GM12874 (cell line): Measurements from ENCODE around the gene GNB1.

Experiments
- CTCF ChIP-seq: IDR thresholded peaks from 2 replicates; pipeline ENCODE4 v1.5.1; 2011; ENCODE audit warnings: low read depth, mild to moderate bottlenecking, control low read depth, low read length, moderate library complexity; ENCODE audit not compliant: insufficient read depth

Gene GNB1

GRCh38 chr1:1875932-1876331, 15.0 kb downstream of the GNB1 start:
- TF ChIP-seq CTCF, result no peak

DNA sequence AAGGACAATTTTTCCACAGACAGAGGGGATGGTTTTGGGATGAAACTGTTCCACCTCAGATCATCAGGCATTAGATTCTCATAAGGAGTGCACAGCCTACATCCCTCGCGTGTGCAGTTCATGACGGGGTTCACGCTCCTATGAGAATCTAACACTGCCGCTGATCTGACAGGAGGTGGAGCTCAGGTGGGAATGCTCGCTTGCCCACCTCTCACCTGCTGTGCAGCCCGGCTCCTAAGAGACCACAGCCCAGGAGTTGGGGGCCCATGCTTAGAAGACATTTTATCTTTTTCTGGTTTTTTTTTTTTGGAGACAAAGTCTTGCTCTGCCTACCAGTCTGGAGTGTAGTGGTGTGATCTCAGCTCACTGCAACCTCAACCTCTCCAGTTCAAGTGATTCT, 16.0 kb downstream of the GNB1 start:
- TF ChIP-seq CTCF, result no peak

- TF ChIP-seq CTCF, result no peak
These were observed 17.7 kb downstream of the GNB1 start for GRCh38 chr1:1873186-1873585.

DNA sequence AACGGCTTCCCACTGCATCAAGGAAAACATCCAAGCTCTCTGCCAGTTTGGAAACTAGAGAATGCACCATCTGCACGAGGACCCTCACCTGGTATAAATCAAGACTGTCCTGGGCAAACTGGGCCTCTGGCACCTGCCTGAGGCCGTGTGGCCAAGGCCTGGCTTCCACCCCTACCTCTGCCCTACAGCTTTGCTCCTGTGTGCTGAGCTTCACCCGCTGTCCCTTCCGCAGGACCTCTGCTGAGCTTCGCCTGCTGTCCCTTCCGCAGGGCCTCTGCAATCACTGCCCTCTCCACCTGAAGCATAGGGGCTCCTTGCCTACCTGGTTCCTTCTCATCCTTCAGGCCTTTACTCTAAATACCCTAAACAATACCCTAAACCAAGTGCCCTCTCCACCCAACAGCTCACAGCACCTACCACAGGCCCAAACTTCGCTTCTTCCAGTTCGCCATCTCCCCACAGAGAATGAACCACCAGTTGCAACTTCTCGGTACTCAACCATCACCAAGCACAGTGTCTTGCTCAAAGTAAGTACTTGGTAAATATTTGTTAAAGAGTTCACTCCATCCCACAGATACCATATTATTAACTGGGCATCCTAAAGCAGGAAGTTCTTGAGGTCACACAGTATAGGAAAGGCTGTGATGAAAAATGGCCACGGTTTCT, 18.4 kb downstream of the GNB1 start:
- TF ChIP-seq CTCF, result no peak

DNA sequence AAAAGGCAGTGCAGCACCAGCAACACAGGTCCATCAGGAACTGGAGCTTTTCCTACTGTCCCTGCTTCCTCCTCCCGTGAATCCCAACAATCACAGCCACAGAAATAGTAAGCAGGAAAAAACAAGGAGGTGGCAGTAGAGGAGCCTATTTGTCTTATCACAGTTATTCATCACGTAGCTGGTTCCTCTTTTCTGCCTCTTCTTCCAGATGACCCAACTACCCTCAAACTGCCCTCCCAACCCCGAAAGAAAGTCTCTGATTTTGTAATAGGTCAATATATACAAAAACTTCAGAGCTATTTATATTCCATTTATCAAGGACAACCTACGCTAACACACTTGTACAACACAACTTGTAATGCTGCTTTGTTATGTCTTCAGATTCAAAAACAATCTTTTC, 21.4 kb downstream of the GNB1 start:
- TF ChIP-seq CTCF, result no peak

DNA sequence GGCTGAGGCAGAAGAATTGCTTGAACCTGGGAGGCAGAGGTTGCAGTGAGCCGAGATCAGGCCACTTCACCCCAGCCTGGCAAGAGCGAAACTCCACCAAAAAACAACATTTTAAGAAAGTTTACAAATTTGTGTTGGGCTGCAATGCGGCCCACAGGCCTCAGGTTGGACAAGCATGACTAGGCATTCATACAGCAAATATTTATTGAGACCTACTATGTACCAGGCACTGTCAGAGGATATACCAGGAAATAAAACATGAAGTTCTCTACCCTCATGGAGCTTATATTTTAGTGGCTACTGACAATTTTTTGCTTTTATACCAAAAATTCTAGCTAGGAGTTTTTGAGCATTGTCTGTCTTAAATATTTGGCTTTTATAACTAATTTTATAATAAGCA, 23.7 kb downstream of the GNB1 start:
- no peak for TF ChIP-seq CTCF

DNA sequence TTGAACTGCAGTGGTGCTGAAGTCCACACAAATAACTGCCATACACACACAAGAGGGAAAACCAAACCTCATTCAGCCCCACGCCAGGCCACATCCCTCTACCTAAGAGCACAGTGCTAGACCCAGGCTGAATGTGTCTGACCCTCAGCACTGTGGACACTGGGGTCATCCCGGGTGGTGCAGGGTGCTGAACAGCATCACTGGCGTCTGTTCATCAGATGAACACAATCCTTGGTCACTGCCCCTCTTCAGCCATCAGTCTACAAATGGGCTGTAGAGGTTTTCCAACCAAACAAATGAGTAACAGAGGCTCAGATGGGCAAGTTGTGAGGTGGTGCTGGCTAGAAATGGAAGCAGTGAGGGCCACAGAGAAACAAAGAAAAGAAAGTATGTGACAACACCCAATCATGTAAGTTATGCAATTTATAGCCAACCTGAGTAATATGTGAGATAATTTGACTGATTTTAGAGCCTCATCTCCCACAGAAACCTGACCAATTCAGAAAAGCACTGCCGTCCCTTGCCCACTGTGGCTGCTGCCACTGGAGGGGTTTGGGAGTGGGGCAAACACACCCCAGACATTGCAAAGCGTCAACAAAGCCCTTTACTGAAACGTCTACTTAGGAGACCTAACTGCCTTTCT, 27.9 kb downstream of the GNB1 start:
- TF ChIP-seq CTCF, result no peak
